NCI-H748 treated with DMSO at 0.1 percent for 48 hours (cell line): Measurements from ENCODE around the gene STX1A.
"Not testable (repeated sequence)": the region's sequence is repeated elsewhere in the genome, so short reads cannot be mapped to it uniquely, and the experiment has no call there.

Source experiments
- DNase-seq: peaks from one replicate; lab custom pipeline; 2025; lab: John Stamatoyannopoulos, UW

The STX1A gene

DNA sequence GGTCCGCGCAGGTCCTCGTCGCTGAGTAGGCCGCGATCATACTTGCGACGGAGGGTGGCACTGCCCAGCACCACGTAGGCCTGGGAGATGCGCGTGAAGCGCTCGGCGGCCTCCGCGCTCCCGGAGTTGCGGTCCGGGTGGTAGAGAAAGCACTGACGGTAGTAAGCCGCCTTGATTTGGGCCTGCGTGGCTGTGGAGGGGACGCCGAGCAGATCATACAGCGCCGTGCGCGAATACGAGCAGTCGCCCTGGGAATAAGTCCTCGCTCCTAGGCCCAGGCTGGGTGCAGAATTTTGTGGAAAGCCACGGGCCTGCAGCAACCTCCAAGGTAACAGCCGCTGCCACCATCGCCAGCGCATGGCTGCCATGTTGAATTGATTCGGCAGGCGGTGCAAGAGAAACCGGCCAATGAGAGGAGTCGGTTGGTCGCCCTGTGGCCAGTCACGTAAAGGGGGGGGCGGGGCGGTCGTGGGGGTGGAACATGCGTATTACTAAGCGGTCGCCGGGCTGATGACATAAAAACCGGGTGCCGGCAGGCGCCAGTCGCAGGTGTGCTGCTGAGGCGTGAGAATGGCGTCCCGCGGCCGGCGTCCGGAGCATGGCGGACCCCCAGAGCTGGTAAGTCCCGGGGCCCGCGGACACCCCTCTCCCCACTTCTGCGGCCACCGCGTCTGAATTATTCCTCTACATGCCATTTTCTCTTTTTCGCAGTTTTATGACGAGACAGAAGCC lies 36.2 kb downstream of the STX1A start, which contains the start of the genes BUD23 and DNAJC30:
BUD23 (plus strand) TSS at position 542 of the 732 bp plus-strand sequence; CDS start at position 571, 29 bp downstream.
DNAJC30 (minus strand) TSS at position 398 of the 732 bp plus-strand sequence; CDS start at position 368, 30 bp downstream.
- DNase-seq: peak; percentile 92

DNA sequence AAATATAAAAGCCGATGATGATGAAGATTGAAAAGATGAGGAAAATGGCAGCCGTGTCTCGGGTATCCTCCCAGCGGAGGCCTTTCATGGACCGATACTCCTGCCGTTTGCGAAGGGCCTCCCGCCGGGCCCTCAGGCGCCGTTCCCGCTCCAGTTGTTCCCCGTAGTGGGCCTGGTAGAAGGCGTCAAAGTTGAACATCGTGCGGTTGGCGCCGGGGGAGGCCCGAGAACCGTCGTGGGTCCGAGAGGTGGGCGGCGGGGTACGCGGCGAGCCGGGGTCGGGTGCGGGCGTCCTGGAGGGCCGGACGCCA lies 36.8 kb downstream of the STX1A start:
- DNase-seq: no peak

DNA sequence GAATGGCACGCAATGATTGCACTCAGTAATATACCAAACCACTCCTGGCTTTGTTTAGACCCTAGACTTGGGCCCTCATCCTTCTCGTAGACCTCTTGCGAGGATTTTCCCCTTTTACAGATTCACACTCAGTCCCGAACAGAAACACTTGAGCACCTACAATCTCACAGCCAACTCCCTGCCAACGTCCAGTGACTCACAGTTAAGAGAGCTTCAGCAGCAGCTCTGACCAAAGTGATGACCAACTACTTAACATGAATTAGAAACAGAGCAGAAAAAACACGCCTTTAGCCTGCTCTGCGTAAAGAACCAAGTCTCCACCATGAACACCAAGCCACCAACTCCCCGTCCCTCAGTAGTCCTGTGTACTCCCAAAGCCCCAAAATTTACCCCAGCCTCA lies 38.4 kb downstream of the STX1A start:
- no peak for DNase-seq

DNA sequence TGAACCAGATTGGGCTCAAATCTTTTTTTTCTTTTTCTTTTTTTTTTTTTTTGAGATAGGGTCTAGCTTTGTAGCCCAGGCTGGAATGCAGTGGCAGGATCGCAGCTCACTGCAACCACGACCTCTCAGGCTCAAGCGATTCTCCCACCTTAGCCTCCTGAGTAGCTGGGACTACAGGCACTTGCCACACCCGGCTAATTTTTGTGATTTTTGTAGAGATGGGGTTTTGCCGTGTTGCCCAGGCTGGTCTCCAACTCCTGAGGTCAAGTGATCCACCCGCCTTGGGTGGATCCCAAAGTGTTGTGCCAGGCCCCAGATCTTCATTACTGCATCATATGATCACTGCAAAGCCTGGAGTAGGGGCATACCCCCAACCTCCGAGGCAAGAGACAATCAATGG lies 39.0 kb downstream of the STX1A start:
- DNase-seq: no peak

DNA sequence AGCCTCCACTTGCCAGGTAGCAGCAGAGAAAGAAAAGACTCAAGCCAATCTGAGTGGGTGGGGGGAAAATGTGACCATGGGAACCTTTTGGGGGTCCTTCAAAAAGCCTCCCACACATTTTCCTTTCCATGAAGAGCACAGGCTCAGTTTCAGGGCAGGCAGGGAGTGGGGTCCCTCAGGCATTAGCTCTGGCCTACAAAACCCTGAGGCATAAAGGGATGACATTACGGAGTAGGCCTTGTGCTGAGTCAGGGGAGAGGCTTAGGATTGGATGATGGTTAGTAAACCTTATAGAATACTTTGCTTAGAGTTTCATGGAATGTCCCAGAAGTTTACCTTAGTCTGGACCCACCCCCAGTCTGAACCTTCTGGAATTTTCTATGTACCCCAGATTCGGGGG lies 39.8 kb downstream of the STX1A start:
- DNase-seq: no peak

DNA sequence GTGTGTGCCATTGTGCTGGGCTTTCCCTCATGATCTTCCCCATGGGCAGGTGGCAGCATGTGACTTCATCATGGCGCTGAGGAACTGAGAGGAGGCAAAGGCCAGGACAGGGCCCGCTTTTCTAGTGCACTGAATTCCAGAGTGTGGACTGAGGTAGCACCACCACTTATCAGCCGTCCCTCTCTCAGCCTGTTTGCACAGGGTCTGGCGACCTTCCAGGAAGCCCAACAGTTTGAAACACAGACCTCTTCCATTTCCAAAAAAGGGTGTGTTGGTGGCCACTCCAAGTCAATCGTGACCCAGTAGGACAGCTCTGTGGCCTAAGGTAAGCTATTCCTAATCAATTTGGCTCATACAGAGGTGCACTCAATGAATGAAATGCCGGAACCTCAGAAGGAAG lies 40.6 kb downstream of the STX1A start:
- no peak for DNase-seq

DNA sequence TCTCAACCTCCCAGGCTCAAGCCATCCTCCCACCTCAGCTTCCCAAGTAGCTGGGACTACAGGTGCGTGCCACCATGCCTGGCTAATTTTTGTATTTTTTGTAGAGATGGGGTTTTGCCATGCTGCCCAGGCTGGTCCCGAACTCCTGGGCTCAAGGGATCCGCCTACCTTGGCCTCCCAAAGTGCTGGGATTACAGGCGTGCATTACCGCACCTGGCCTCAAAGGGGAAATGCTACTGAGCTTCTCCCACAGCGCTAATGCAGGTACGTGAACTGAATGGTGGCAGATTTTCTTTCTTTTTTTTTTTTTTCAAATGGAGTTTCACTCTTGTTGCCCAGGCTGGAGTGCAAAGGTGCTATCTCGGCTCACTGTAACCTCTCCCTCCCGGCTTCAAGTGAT lies 43.4 kb downstream of the STX1A start:
- not testable (repeated sequence) for DNase-seq

DNA sequence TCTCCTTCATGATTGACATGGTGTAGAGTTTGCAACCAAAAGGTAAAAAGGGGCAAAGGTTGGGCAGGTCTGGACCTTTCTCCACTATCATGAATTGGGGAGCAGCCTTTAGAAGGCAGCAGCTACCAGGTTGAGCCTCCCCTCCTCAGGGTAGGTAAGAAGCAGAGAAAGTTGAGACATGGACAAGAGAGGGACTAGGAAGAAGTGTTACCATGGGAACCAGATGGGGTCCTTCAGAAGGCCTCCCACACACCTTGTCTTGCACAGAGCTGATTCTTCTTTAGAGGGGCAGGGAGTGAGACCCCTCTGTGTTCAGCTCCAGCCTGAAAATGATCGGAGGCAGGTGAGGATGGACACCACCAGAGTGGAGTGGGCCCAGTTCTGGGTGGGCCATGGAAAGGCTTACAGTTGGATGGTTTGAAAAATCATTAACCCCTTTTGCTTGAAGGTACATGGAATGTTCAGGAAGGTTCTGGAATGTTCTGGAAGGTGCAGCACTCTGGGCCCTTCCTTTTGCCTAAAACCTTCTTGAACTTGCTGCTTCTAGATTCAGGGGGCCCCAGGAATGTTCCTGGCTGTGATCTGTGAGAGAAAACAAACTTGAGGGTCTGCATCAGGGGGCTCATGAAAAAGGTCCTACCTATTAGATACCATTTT lies 44.9 kb downstream of the STX1A start:
- DNase-seq: no peak

DNA sequence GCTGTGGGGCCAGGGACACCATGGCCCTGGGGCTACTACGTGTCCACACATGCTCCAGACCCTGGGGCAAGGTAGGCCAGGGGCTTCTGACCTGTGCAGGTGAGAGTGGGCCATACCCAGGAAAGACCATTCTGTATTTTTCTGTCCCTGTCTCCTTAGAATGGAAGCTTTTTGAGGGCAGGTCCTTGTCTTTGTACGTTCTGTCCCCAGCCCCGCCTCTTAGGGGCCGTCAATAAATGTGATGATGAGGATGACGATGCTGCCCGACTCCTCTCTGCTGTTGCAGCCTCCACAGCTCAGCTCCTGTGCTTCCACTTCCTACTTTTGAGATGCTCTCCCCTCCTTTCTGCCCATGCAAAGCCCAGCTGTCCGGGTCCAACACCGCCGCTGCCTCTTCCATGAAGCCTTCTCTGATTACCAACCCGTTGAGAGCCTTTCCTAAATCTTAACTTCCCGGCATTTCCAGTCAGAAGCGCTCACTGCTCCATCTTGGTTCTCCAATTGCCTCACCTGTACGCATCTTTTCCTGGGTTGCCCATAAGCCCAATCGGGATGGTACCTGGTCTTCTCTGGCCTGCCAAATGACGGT lies 47.5 kb downstream of the STX1A start:
- DNase-seq: no peak

DNA sequence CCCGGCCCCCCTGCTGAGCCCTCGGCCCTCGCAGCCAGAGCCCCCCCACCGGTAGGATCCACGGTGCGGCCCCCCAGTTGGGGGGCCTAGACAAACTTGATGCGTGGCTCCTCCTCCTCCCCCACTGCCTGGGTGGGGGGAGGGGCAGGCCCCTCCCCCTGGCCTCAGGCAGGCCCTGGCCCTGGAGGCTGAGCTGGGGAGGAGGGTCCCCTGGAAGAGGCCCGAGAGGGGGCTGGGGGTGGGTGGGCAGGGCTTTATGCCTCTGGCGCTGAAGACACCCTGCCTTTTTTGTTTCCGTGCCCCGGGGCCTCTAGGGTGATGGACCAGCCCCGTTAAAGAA lies 48.2 kb downstream of the STX1A start:
- no peak for DNase-seq

DNA sequence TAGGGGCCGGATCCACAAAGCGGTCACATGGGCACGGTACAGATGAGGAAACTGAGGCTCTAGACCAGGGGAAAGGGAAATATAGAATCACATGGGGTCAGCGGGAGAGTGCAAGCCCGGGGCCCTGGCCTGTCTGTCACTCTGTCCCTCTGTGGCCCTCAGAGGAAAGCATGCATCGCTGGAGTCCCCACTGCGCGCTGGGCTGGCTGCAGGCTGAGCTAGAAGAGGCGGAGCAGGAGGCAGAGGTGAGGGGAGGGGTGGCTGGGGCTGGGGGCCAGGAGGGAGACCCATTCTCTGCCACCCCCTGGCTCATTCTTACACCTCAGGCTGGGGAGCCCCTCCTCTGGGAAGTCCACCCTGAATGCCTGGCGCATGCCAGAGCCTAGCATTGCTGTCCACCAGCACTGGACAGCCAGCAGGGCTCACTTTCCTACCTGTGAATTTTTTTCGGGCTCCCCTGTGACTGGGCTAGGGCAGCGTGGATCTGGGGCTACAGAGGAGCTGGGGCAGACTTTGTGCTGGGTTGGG lies 49.5 kb downstream of the STX1A start:
- DNase-seq: no peak

DNA sequence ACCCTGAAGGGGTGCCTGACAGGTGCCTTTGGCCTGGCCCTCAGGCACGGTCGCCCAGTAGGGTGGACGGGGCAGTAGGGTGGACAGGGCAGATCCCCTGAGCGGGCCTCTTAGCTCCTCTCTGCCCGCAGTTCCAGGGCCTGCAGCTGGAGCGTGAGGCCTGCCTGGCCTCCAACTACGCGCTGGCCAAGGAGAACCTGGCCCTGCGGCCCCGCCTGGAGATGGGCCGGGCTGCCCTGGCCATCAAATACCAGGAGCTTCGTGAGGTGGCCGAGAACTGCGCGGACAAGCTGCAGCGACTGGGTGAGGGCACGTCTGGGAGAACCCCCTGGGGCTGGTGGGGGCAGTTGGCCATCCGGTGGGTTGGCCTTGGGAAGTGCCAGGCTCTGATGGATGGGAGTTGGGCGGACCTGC lies 50.2 kb downstream of the STX1A start:
- no peak for DNase-seq

DNA sequence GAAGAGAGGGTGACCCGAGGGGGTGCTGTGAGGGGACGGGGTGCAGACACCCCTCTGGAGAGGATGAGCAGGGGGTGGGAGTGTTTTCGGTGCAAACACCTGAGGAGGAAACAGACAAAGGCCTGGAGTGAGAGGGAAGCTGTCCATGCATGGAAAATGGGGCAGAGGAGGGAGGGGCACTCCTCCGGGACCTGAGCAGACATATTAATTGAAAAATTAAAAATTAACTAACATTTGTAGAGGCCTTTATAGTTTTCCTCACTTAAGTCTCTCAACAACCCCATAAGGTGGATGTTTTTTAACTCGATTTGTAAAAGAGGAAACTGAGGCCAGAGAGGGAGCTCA lies 50.6 kb downstream of the STX1A start:
- no peak for DNase-seq

DNA sequence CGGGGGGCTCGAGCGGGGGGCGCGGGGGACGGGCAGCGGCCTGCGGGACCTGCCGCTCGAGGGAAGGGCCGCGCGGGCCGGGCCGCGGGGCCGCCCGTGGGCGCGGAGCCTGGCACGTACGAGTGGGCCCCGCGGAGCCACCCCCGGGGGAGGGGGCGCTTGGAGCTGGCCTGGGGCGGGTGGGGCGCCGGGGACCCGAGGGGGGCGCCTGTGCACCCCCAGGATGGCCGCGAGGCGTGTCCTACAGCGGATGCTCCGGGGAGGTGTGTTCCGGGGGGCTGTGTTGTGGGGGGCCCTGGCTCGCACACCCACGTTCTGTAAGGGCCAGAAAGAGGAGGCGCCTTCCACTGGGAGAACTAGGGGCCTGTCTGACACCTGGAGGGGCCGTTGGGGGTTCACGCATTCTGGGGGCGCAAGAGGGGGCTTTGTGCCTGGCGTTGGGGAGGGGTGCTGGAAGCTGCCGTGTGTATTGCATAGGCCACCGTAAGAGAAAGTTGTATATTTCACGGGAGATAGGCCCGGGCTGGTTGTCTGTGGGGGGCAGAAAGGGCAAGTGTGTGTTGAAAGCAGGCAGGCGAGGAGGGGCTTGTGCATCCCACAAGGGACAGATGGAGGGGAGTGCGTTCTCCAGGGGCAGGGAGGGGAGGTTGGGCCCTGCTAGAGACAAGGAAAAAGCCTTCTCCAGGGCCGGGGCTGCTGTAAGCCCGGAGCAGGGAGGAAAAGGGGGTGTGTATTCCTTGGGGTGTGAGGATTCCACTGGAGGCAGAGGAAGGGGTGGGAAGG lies 51.2 kb downstream of the STX1A start:
- no peak for DNase-seq

DNA sequence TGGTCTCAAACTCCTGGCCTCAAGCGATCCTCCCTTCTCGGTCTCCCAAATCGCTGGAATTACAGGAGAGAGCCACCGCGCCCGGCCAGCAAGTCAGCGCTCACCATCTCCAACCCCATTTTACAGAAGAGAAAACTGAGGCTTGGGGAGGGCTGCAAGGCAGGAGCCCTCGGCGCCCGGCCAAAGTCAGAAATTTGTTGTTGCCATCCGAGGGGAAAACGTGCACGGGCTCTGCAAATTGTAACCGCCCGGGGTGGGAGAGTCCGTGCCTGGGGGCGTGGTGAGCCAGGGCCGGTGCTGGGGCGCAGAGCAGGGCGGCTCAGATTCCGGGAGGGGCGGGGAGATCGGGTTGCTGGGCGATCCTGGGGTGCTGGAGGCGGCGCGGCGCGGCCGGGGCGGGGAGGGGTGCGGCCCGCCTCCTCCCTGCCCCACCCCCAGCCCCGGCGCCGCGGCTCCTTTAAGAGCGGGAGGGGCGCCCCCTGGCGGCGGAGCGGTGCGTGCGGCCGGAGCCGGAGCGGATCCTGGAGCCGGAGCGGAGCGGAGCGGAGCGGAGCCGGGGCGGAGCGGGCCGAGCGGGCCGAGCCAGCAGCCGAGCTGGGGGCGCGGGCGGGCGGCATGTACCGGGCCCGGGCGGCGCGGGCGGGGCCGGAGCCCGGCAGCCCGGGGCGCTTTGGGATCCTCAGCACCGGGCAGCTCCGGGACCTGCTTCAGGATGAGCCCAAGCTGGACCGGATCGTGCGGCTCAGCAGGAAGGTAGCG lies 51.9 kb downstream of the STX1A start, which contains the start of gene VPS37D:
VPS37D (plus strand) TSS at position 488 of the 759 bp plus-strand sequence; CDS start at position 616, 128 bp downstream.
- peak; percentile 76 for DNase-seq

DNA sequence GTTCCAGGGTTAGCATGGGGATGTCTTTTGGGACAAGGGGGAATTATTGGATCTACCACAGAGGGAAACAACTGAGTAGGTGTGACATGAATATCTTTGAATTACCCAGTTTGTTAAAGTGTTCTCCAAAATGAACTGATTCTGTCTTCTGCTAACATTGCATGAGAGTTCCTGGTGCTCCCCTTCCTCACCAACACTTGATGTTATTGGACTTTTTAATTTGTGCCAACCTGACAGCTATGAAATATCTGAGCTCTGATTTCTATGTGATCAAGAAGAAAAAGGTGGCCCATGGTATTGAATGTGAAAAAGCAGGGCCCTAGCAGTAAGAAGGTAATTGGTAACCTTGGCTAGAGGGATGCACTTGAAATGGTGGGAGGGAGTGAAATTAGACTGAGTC lies 56.4 kb downstream of the STX1A start:
- DNase-seq: no peak

DNA sequence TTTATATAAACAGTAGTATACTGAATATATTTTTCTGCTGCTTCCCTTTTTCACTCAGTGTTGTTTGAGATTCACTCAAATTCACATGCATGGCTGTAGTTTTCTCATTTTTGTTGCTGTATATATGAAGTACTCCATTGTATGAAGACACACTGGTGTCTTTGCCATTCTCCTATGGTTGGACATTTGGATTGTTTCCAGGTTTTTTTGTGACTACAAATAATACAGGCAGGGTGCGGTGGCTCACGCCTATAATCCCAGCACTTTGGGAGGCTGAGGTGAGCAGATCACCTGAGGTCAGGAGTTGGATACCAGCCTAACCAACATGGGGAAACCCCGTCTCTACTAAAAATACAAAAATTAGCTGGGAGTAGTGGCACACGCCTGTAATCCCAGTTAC lies 58.9 kb downstream of the STX1A start:
- not testable (repeated sequence) for DNase-seq

DNA sequence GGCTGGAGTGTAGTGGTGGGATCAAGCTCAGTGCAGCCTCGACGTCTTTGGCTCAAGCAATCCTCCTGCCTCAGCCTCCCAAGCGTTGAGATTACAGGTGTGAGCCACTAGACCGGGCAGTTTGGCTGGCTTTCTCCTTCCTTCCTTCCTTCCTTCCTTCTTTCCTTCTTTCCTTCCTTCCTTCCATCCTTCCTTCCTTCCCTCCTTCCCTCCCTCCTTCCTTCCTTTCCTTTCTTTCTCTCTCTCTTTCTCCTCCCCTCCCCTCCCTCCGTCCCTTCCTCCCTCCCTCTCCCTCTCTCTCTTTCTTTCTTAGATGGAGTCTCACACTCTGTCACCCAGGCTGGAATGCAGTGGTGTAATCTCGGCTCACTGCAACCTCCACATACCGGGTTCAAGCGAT lies 59.5 kb downstream of the STX1A start:
- no peak for DNase-seq

DNA sequence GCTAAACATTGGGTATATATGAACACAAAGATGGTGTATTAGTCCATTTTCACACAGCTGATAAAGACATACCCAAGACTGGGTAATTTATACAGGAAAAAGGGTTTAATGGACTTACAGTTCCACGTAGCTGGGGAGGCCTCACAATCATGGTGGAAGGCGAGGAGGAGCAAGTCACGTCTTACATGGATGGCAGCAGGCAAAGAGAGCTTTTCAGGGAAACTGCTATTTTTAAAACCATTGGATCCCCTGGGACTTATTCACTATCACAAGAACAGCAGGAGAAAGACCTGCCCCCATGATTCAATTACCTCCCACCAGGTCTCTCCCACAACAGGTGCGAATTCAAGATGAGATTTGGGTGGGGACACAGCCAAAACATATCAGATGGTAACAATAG lies 64.2 kb downstream of the STX1A start:
- not testable (repeated sequence) for DNase-seq

DNA sequence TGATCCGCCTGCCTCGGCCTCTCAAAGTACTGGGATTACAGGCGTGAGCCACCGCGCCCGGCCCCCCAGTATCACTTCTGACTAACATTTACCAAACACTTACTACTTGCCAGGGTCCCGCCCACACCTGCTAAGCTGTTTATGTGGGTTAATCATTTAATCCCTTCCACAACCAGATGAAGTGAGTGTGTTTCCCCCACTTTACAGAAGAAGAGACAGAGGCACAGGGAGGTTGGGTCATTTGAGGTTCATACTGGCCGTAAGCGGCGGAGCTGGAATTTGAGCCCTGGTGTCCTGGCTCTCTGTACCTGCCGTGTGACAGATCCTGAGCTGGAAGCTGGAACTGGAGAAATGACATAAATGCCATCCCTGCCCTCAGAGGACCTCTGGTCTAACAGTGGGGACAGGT lies 66.9 kb downstream of the STX1A start:
- no peak for DNase-seq

DNA sequence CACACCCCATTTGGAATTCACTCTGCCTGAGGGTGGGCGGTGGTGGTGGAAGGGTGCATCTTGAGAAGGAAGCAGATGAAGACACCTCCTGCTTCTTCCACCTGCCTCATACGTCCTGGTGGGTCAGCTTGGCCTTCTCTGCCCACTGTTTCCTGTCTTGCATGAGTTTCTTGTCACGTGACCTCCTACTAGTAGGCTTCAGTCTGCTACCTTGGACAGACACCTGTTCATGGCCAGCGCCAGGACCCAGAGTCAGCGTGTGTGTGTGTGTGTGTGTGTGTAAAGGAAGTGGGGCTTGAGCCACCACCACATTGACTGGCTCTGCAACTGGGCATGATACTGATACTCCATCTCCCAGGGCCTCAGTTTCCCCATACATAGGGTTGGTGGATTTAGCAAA lies 68.9 kb downstream of the STX1A start:
- DNase-seq: no peak

DNA sequence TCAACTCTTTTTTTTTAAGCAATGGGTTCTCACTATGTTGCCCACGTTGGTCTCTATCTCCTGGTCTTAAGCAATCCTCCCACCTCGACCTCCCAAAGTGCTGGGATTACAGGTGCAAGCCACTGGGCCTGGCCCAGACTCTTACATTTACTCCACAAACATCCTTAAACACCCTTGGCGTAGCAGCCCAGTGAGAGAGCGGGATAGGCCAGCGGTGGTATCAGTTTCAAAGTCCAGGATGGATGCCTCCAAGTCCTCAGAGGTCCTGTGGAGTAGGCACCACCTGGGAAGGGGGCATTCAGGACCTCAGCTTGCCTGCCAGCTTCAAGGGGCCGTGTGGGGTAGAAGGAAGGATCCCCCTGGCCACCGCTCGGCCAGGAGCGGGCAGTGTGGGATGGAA lies 69.9 kb downstream of the STX1A start:
- no peak for DNase-seq
